ENCODE results near the gene CPLX1. TPM values are rescaled to one million over a fixed set of nuclear protein-coding genes. Genes with fewer than 3 reads are reported as not detected.

Gene CPLX1
- polyA plus RNA-seq, 5 donors: 0.84 to 2.7 (median 1.1) TPM

- DNase-seq: no peak
Observed at GRCh38 chr4:833731-834367, 7.9 kb upstream of the CPLX1 start.

- DNase-seq: no peak
Observed at GRCh38 chr4:833156-833555, 7.2 kb upstream of the CPLX1 start.

- DNase-seq: no peak
Observed at GRCh38 chr4:832536-832935, 6.6 kb upstream of the CPLX1 start.

GRCh38 chr4:832108-832507 lies 6.2 kb upstream of the CPLX1 start:
- DNase-seq: no peak

- DNase-seq: no peak
Observed at GRCh38 chr4:831483-831805, 5.5 kb upstream of the CPLX1 start.

GRCh38 chr4:830601-831482 lies 4.9 kb upstream of the CPLX1 start:
- DNase-seq: no peak

GRCh38 chr4:829761-830600 lies 4.1 kb upstream of the CPLX1 start:
- DNase-seq: no peak

GRCh38 chr4:829291-829690 lies 3.4 kb upstream of the CPLX1 start:
- no peak for DNase-seq

GRCh38 chr4:828641-829271 lies 2.8 kb upstream of the CPLX1 start:
- DNase-seq: no peak

- no peak for DNase-seq
Observed at GRCh38 chr4:827209-828081, 1.5 kb upstream of the CPLX1 start.

GRCh38 chr4:826508-827208 lies 729 bp upstream of the CPLX1 start:
- DNase-seq: no peak

- DNase-seq: peak; percentile 21 to 31
Observed at GRCh38 chr4:825063-825970, 612 bp downstream of the CPLX1 start.

GRCh38 chr4:824461-825062 lies 1.4 kb downstream of the CPLX1 start:
- no peak for DNase-seq

- no peak for DNase-seq
Observed at GRCh38 chr4:823761-824460, 2.0 kb downstream of the CPLX1 start.

- no peak for DNase-seq
Observed at GRCh38 chr4:823176-823760, 2.7 kb downstream of the CPLX1 start.

GRCh38 chr4:822361-823175 lies 3.4 kb downstream of the CPLX1 start:
- no peak for DNase-seq

GRCh38 chr4:821631-822030 lies 4.3 kb downstream of the CPLX1 start:
- no peak for DNase-seq
